Right kidney (tissue), 1 donor: Measurements from ENCODE around the gene KLHL18.
A peak's percentile ranks its signal among the peaks of the same experiment; 100 is the strongest.
"Not testable (repeated sequence)": the region's sequence is repeated elsewhere in the genome, so short reads cannot be mapped to it uniquely, and the experiment has no call there.

Experiments used
- DNase-seq: peaks from one replicate; pipeline ENCODE4 v3.0.0-alpha.2; 2016

The KLHL18 gene

GRCh38 chr3:47313341-47314055, 30.8 kb downstream of the KLHL18 start:
- DNase-seq, result no peak

GRCh38 chr3:47314056-47314764, 31.5 kb downstream of the KLHL18 start:
- no peak for DNase-seq

GRCh38 chr3:47315069-47315647, 32.4 kb downstream of the KLHL18 start:
- DNase-seq, result no peak

GRCh38 chr3:47316151-47316550, 33.4 kb downstream of the KLHL18 start:
- DNase-seq, result not testable (repeated sequence)

- no peak for DNase-seq
These were observed 36.2 kb downstream of the KLHL18 start for GRCh38 chr3:47318916-47319315.

- DNase-seq, result no peak
These were observed 37.2 kb downstream of the KLHL18 start for GRCh38 chr3:47319956-47320355.

- no peak for DNase-seq
These were observed 40.9 kb downstream of the KLHL18 start for GRCh38 chr3:47323431-47324277.

GRCh38 chr3:47324278-47324865, 41.6 kb downstream of the KLHL18 start:
- peak; percentile 25 for DNase-seq

- no peak for DNase-seq
These were observed 51.2 kb downstream of the KLHL18 start for GRCh38 chr3:47333907-47334306.

- DNase-seq, result no peak
These were observed 54.9 kb downstream of the KLHL18 start for GRCh38 chr3:47337656-47338055.

GRCh38 chr3:47339951-47340350, 57.2 kb downstream of the KLHL18 start:
- DNase-seq, result no peak

- no peak for DNase-seq
These were observed 58.1 kb downstream of the KLHL18 start for GRCh38 chr3:47340866-47341265.

GRCh38 chr3:47342151-47342550, 59.4 kb downstream of the KLHL18 start:
- no peak for DNase-seq

- no peak for DNase-seq
These were observed 60.1 kb downstream of the KLHL18 start for GRCh38 chr3:47342812-47343211.

GRCh38 chr3:47343471-47343971, 60.8 kb downstream of the KLHL18 start:
- DNase-seq, result no peak

GRCh38 chr3:47344971-47345370, 62.2 kb downstream of the KLHL18 start:
- no peak for DNase-seq

GRCh38 chr3:47347217-47347801, 64.6 kb downstream of the KLHL18 start:
- DNase-seq, result no peak

- DNase-seq, result no peak
These were observed 65.8 kb downstream of the KLHL18 start for GRCh38 chr3:47348411-47349154.

GRCh38 chr3:47355010-47355409, 72.3 kb downstream of the KLHL18 start:
- no peak for DNase-seq

- DNase-seq, result no peak
These were observed 73.5 kb downstream of the KLHL18 start for GRCh38 chr3:47356201-47356600.

- DNase-seq, result no peak
These were observed 76.6 kb downstream of the KLHL18 start for GRCh38 chr3:47359323-47359722.
